HG03108 (cell line): Measurements from ENCODE around the gene OR8J1.
"Not testable (repeated sequence)": the region's sequence is repeated elsewhere in the genome, so short reads cannot be mapped to it uniquely, and the experiment has no call there.

Source experiments
- ATAC-seq: cut with Tn5 transposase; IDR thresholded peaks from one replicate; pipeline ENCODE4 v1.9.1; 2021; ENCODE audit warnings: moderate library complexity; ENCODE audit not compliant: unreplicated experiment

Gene OR8J1, protein sequence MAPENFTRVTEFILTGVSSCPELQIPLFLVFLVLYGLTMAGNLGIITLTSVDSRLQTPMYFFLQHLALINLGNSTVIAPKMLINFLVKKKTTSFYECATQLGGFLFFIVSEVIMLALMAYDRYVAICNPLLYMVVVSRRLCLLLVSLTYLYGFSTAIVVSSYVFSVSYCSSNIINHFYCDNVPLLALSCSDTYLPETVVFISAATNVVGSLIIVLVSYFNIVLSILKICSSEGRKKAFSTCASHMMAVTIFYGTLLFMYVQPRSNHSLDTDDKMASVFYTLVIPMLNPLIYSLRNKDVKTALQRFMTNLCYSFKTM

DNA sequence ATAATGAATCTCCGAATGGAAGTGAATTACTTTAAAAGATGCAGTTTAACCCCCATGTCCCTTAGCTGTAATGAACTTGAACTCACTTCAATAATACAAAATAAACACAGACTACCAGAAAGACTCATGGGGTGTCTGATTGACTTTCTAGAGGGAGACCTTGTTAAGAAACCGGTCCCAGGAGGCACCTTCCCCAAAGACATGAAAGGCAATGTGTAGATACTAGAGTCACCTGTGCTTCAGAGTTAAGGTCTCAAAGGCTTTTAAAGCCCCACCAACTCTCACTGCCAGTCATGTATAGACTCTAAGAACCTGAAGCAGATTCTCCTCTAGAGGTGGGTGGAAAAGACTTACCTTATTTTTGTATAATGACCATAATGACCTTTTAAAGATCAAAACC is at the start of gene OR8J1:
Gene OR8J1, plus strand, starts transcription at position 301 of the 400 bp plus-strand sequence. CDS start 5,956 bp downstream, outside the sequence.
- ATAC-seq: no peak

GRCh38 chr11:56307836-56308235 is 46.3 kb upstream of the OR8J1 start:
- ATAC-seq: no peak

DNA sequence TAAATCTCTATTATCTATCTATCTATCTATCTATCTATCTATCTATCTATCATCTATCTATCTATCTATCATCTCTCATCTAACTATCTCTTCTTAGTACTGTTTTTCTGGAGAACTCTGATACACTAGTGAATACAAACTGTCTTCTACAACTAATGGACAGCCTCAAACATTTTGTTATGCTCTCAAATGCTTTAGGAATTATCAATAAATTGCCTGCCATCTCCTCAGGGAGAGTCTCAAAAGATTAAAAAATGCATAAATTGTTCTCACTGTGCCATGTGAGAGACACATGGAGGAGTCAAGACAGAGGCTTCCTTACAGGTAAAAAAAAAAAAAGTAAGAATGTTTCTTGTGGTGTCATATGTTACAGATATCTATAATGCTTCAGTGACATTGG is 39.2 kb upstream of the OR8J1 start, which contains the start of gene OR8K3:
Gene OR8K3, plus strand, starts transcription at position 301 of the 400 bp plus-strand sequence. CDS start 3,163 bp downstream, outside the sequence.
- ATAC-seq: no peak

DNA sequence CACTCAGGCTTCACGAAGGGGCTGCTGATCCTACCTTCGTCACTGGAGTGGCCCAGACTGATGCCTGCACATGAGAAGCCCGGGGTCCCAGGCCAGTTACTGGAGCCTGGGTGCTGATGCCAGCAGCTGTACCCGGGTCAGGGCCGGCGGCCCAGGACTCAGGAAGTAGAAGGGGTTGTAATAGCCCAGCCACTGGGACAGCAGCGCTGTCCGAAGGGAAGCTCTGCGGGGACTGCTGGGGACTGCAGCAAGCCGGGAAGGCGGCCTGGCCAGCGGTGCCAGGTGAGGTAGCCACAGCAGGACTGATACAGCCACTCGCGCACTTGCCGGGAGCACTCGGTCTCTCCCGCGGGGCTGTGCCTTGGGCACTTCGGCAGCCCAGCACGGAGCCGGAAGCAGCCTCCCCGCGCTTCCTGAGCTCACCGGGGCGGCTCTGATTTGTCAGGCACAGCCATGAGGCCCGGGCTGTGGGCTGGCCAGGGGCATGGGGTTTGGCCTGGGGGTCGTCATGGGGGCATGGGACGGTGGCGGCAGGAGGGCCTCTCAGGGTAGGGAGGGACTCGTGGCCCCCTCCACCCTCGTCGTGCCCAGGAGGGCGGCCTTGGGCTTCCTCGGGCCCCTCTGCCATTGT is 22.1 kb upstream of the OR8J1 start:
- no peak for ATAC-seq

- ATAC-seq: no peak
Measured at GRCh38 chr11:56333156-56333555, 20.9 kb upstream of the OR8J1 start.

DNA sequence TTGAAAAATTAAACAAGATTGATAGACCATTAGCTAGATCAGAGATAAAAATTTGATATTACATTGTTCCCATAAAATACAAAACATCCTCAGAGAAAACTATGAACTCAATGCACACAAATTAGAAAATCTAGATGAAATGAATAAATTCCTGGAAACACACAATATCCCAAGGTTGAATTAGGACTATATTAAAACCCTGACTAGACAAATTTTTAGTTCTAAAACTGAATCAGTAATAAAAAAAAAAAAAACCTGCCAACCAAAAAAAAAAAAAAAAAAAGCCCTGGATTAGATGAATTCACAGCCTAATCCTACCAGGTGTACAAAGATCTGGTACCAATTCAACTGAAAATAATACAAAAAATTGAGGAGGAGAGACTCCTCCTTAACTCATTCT is 13.8 kb upstream of the OR8J1 start:
- no peak for ATAC-seq

GRCh38 chr11:56345739-56346138 is 8.4 kb upstream of the OR8J1 start, which contains the start of gene OR8K1:
Gene OR8K1, plus strand, starts transcription at chr11:56346039. Its CDS starts 0 bp downstream, at chr11:56346039.
- no peak for ATAC-seq

GRCh38 chr11:56375324-56375723 is 21.2 kb downstream of the OR8J1 start, which contains the start of gene OR8U1:
Gene OR8U1, plus strand, starts transcription at chr11:56375624. Its CDS starts 0 bp downstream, at chr11:56375624.
- ATAC-seq: no peak

- no peak for ATAC-seq
Measured at GRCh38 chr11:56380120-56380519, 26.0 kb downstream of the OR8J1 start.

- ATAC-seq: no peak
Measured at GRCh38 chr11:56394381-56394780, 40.3 kb downstream of the OR8J1 start.

GRCh38 chr11:56396047-56396446 is 42.0 kb downstream of the OR8J1 start:
- no peak for ATAC-seq

- ATAC-seq: not testable (repeated sequence)
Measured at GRCh38 chr11:56401858-56402461, 47.9 kb downstream of the OR8J1 start.

GRCh38 chr11:56404393-56404792 is 50.3 kb downstream of the OR8J1 start:
- ATAC-seq: no peak

- ATAC-seq: no peak
Measured at GRCh38 chr11:56410801-56411200, 56.7 kb downstream of the OR8J1 start.
